ENCODE data around the gene MRPL48. TPM values are rescaled to one million over a fixed set of nuclear protein-coding genes. Genes with fewer than 3 reads are reported as not detected.

MRPL48 gene
- total RNA-seq, 1 donor from 2014 or later = 23.3 TPM

GRCh38 chr11:73795925-73796632, 8.4 kb downstream of the MRPL48 start:
- Histone ChIP-seq H3K27me3 (no peaks in the 10 kb centered on the region), H3K4me3 (no peak overlapping the region), H3K9me3 (no peaks in the 10 kb centered on the region), H3K36me3 (no peaks in the 10 kb centered on the region), H3K4me1 (no peaks in the 10 kb centered on the region), H3K27ac (no peak overlapping the region)
- intact Hi-C loops (cut with DNase I) = no loop called here
- DNase-seq (ENCODE audit: extremely low spot score in 2 of 2) = no peak
- TF ChIP-seq CTCF (IDR thresholded peaks at IDR 0.05) (no peak), POLR2AphosphoS5 (IDR thresholded peaks at IDR 0.05; ENCODE audit: insufficient read depth in 1 of 2, low read depth in 1 of 2) (no peak), POLR2A (IDR thresholded peaks at IDR 0.05) (no peak)

- intact Hi-C loops (cut with DNase I) = no loop called here
- no peak overlapping the region for H3K4me3 ChIP-seq
- H3K36me3 ChIP-seq = no peaks in the 10 kb centered on the region
- H3K9me3 ChIP-seq = no peaks in the 10 kb centered on the region
- no peaks in the 10 kb centered on the region for H3K27me3 ChIP-seq
- no peak for TF ChIP-seq POLR2A (IDR thresholded peaks at IDR 0.05)
- no peak overlapping the region for H3K27ac ChIP-seq
- no peaks in the 10 kb centered on the region for H3K4me1 ChIP-seq
- DNase-seq (ENCODE audit: extremely low spot score in 2 of 2) = no peak
Observed at GRCh38 chr11:73797457-73797856, 9.8 kb downstream of the MRPL48 start.

DNA sequence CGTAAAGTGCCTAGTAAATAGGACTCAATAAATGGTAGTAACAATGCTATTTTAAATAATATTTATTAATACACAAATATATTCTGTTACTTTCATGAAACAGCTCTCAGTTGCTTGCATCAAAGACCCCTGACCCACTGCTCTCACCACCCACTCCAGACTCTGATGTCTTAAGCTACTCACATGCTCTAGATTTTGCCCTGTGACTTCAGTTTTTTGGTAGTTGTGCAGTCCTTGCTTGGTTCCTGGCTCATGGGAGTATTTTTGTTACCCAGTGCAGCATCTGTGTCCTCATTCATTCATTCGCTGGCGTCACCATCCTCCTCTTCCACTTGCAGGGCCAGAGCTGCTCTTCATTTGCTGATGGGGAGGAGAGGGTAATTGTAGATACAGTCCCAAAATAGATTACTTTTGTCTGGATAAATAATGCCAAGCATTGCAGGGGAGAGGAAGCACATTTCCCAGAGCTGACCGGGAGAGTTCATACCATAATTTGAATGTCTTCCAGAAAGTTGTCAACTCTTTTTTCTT, 12.7 kb downstream of the MRPL48 start:
- intact Hi-C loops (cut with DNase I) = no loop called here

GRCh38 chr11:73801136-73801535, 13.5 kb downstream of the MRPL48 start:
- no peak overlapping the region for H3K27ac ChIP-seq
- H3K4me3 ChIP-seq = no peak overlapping the region
- H3K9me3 ChIP-seq = no peaks in the 10 kb centered on the region
- TF ChIP-seq POLR2AphosphoS5 (IDR thresholded peaks at IDR 0.05; ENCODE audit: insufficient read depth in 1 of 2, low read depth in 1 of 2) (no peak), CTCF (IDR thresholded peaks at IDR 0.05) (no peak), POLR2A (IDR thresholded peaks at IDR 0.05) (no peak)
- H3K36me3 ChIP-seq = peaks cover 0 to 5% of the 10 kb centered on the region in 2 donors
- no peaks in the 10 kb centered on the region for H3K27me3 ChIP-seq
- H3K4me1 ChIP-seq = no peaks in the 10 kb centered on the region
- intact Hi-C loops (cut with DNase I) = no loop called here
- DNase-seq (ENCODE audit: extremely low spot score in 2 of 2) = no peak

More for the DNA sequence above, 12.7 kb downstream of the MRPL48 start:
- TF ChIP-seq CTCF (IDR thresholded peaks at IDR 0.05) (no peak), POLR2AphosphoS5 (IDR thresholded peaks at IDR 0.05; ENCODE audit: insufficient read depth in 1 of 2, low read depth in 1 of 2) (no peak), POLR2A (IDR thresholded peaks at IDR 0.05) (no peak)
- Histone ChIP-seq H3K27ac (no peak overlapping the region), H3K27me3 (no peaks in the 10 kb centered on the region), H3K4me3 (no peak overlapping the region), H3K9me3 (no peaks in the 10 kb centered on the region), H3K36me3 (no peaks in the 10 kb centered on the region), H3K4me1 (no peaks in the 10 kb centered on the region)
- DNase-seq (ENCODE audit: extremely low spot score in 2 of 2) = no peak

DNA sequence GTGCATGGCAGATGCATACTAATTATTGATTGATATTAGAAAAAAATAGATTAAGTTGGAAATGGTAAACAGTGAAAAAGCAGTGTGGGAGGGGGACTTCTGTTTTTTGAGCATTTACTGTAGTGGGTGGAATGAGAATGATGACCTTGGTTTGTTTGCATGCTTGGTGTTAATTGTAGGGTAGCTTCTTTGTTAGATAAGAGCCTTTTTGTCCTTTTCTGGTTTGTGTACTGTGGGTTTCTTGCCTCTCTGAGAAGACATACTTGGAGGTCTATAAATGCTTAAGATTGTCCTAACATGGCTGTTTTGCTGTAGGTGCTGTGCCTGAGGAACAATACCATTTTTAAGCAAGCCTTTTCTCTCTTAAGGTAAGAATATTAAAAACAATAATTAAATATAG, 17.0 kb downstream of the MRPL48 start:
- DNase-seq (ENCODE audit: extremely low spot score in 2 of 2) = no peak
- Histone ChIP-seq H3K4me3 (no peak overlapping the region), H3K36me3 (peaks cover 0 to 12% of the 10 kb centered on the region in 2 donors), H3K4me1 (no peaks in the 10 kb centered on the region), H3K9me3 (no peaks in the 10 kb centered on the region), H3K27me3 (no peaks in the 10 kb centered on the region), H3K27ac (no peak overlapping the region)
- intact Hi-C loops (cut with DNase I) = no loop called here
- no peak for TF ChIP-seq POLR2AphosphoS5 (IDR thresholded peaks at IDR 0.05; ENCODE audit: insufficient read depth in 1 of 2, low read depth in 1 of 2)
- no peak for TF ChIP-seq CTCF (IDR thresholded peaks at IDR 0.05)
- no peak for TF ChIP-seq POLR2A (IDR thresholded peaks at IDR 0.05)

Measured in vagina (tissue), 2 donors.